Fibroblast of skin of right biceps (primary cell): ENCODE measurements around the gene WHRN.
A peak's percentile ranks its signal among the peaks of the same experiment; 100 is the strongest.

Experiments used
- DNase-seq: peaks from one replicate; pipeline ENCODE4 v3.0.0-alpha.2; 2013

WHRN gene

DNA sequence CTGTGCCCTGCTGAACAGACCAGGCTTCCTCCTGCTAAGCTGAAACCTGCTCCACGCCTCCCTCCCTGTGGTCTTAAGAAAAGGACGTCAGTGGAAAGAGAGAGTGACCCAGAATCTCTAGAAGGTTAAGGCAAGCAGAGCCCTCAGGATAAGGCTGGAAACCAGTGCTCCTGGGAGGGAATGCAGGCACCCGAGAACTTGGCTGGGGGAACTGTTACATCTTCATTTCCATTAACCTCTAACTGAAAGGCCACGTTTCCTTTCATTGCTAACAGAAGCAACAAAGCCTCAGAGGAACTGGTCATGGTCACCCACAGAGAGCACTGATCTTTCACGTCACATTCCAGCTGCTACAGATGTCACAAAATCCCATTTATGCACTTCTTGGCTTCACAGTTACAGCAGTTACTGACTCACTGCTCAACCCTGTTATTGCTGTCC lies 91.4 kb downstream of the WHRN start:
- DNase-seq, result peak; percentile 71

DNA sequence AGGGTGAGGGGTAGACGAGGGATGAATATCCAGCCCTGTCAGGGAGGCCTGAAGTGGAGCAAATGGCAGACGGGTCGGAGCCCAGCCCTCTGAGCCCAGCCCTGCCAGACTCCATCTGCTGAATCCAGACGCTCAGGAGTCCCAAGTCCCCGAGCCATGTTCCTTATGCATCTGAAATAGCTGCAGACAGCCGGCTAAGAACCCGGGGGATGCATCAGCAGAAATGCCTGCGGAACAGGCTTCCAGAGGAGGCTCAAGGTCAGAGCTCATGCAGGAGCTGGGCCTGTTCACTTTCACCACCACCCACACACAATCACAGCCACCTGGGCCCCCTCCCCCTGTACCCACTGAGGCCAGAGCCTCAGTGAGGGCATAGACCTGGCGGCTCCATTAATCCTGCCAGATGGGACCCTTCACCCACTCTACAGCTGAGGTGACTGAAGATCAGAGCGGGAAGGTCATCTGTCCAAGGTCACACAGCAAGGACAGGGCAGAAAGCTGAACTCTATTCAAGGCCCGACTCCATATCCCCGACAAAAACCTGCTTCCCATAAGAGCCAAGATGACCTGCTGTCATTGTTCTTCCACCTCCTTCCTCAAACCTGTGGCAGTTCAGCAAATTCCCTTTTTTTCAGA lies 93.1 kb downstream of the WHRN start:
- DNase-seq, result no peak

DNA sequence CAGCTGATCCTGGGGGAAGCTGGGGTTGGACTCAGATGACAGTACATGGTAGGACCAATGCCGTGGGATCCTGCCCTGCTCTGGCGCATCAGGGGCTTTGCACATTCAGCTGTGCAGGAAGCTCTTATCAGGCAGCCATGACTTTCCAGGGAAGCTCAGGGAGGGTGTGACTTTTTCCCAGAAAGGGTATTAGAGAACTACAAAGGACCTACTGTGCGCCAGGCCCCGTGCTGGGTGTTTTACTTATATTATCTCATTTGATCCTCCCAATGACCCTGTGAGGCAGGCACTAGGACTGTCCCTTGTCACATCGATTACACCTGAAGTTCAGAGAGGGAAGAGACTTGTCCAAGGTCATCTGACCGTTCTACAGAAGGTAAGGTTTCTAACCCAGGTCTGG lies 93.8 kb downstream of the WHRN start:
- no peak for DNase-seq

DNA sequence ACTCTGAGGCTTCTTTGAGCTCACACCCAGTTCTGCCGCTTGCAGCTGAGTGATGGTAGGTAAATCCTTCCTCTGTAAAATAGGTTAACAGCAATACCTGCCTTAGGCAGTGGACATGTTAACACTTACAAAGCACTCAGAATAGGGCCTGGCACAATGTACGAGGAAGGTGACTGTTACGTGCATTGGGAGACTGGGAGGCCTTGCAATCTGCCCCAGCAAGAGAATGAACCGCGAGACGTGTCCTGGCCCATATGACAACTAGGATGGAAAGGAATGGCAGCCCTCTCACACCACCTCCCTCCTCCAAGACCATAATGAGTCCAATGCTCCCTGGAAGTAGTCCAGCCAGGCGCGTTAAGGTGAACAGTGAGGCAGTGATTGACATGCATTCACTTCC lies 94.4 kb downstream of the WHRN start:
- DNase-seq, result no peak

DNA sequence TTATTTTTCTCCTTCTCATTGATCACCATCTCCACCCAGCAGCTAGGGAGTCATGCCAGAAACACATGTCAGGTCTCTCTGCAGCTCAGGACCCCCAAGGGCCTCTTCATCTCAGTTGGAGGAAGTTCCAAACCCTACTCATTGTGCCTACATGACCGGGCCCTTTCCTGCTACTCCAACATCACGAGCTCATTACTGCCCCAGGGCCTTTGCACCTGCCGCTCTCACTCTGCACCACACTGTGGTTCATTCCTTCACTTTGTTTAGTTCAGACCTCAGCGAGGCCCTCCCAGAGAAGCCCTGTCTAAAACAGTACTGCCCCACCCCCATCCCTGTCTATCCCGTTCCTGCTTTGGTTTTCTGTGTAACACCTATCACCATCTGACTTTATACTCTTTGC lies 95.4 kb downstream of the WHRN start:
- no peak for DNase-seq

DNA sequence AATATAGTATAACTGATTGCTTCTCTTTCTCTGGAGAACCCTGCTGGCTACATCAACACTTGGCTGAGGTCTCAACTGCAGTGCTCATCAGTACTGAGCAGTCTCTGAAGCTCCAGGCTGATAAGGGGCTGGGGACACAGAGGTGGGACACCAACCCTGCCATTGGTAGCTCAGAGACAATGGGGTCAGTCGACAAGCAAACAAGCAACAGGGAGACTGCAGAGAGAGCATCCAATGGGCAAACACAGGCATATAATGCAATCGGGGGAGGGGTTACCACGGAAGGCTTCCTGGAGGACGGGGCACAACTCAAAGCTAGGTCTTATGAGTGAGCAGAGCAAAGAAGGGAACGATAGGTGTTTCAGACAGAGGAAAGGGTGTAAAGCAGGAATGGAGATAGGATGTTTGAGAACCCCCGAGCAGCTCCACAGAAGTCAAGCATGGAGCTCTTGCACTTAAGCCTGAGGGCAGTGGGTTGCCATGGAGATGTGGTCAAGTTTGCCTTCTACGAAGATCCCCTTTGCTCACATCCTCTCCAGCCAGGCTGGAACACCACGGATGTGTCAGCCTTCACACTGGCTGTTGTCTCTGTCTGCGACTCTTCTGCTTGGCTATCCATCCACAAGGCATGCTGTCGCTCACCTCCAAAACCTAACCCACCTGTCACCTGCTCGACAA lies 96.0 kb downstream of the WHRN start:
- no peak for DNase-seq

DNA sequence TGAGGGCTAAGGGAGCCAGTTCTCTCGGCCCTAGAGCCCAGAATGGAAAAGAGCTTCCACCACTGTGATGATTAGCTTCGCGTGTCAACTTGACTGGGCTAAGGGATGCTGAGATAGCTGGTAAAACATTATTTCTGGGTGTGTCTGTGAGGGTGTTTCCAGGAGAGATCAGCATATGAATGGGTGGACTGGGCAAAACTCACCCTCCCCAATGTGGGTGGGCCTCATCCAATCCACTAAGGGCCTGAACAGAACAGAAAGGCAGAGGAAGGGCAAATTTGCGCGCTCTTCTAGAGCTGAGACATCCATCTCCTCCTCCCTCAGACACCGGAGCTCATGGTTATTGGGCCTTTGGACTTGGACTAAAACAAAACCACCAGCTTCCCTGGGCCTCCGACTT lies 96.6 kb downstream of the WHRN start:
- DNase-seq, result no peak

DNA sequence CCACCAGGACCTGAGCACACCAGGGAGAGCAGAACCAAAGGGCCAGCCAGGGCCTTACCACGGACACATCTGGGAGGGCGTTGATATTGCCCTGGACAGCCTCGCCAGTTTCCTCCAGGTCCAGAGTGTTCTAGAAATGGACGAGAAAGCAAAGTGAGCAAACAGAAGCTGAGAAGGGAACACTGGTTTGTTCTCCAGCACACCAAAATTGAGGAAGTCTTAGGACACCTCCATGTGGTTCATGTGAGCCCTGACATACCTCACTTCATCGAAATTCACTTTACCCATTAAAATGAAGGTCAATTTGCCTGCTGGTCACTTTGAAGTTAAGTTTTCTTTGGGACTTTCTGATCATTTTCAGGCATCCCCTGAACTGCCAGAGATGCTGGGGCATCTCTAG lies 97.4 kb downstream of the WHRN start:
- no peak for DNase-seq

DNA sequence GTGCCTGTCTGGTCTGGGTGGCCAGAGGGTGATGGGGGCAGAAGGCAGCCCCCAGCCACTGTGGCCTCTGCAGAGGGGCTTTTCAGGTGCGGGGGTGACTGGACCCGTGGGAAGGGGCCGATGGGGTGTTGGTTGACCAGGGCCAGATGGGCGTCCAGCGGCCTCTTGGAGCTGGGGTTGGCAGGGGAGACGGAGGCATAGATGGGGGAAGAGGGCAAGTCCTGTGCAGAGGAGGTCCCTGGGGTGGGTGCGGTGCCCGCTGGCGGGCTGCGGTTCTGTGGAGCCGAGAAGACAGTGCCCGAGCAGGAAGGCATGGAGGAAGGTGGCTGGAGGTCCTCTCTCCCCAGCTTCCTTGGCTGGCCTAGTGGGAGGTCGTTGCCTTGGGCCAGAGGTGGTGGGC lies 98.8 kb downstream of the WHRN start:
- no peak for DNase-seq

DNA sequence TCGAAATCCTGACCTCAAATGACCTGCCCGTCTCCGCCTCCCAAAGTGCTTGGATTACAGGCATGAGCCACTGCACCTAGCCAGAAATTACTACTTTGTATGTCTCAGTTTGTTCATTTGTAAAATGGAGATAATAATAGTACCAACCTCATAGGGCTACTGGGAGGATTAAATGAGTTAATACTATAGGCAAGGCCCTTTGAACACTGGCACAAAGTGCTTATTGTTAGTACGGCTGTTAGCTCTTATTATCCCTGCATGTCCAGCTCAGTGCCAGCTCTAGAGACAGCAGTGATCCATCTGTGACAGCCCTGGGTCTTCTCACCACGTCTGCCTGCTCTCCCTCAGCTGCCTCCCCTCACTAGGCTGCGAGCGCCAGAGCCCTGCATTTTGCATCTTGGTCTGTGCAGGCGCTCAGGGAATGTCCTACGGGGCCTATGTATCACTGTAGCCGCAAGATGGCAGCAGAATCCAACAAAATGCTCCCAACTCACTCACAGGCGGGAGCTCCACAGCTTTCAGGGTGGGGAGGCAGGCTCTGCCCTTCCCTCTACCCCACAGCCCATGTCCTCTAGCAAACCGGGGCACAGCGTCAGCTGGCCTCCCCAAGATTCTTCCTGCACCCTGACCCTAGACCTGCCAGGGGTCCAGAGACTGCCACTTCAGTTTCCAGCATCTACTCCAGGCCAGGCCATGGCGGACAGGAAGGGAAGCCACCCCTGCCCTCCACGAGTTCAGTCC lies 99.8 kb downstream of the WHRN start:
- peak; percentile 78 for DNase-seq

DNA sequence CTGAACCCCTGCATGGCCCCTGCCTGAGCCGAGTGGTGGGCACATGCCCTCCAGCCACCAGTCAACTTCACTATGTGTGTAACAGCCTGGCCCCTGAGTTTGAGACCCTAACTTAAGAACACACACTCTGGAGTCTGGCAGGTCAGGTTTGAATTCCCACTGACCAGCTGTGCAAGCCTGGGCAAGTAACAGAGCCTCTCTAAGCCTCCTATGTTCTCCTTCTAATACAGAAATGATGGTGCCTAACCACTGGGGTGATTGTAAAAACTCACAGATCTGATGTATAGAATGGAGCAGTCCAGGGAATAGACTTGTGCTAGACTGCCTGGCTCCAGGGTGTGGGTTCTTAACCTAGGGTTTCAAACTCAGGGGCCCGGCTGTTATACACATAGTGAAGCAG lies 100.7 kb downstream of the WHRN start:
- DNase-seq, result no peak

DNA sequence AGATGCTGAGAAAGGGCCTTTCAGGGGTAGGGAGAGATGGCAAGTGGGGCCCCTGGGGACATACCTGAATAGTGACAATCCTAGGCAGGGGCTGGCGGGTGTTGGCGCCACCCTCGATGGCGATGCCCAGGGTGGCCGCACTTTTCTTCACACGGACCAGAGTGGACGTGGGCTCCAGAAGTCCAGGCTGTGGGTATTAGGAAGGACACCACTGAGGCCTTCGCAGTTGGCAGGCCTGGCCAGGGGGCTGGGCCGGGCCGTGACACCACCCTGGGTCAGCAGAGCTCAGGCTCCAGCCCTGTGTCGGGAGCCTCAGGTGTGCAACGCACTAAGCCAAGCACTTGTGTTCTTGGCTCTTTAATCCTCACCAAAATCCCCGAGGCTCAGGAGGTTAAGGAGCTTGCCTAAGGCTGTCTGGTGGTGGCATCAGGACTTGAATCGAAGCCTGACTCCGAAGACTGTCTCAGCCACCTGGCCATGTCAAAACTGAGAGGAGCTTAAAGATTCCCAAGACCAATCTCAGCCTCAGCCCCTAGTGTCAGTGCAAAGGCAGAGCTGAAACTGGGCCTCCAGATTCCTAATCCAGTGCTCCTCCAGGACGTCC lies 102.0 kb downstream of the WHRN start:
- DNase-seq, result no peak

DNA sequence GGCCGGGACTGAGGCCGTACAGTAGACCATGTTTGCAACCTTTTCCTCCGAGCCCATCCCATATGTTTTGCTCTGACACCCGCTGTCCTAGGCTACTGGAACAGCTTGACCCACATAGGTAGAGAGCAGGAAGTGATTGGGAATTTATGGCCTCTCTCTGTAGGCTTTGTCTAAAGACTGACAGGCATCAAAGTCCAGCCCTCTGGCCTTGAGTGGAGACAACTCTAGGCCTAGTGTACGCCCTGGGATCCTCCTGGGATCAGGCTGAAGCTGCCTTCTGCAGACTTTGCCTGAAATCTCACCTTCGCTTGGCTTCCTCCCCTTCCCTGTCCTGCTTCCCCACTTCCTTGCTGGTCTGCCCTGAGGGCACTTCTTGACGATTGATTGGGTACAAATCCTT lies 103.9 kb downstream of the WHRN start:
- DNase-seq, result no peak

DNA sequence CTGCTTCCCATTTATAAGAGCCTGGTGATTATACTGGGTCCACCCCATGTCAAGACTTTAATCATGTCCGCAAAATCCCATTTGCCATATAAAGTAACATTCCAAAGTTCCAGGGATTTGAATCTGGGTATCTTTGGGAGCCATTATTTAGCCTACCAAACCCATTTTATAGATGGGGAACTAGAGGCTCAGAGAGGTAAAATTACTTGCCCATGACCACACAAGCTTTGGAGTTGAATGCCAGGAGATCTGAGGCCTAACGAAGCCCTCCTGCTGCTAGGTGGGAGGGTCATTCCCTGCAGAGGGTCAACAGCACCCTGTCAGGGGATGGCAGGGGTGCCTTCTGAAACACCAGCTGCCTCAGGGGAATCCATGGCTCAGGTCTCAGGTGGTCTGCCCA lies 104.5 kb downstream of the WHRN start:
- no peak for DNase-seq

DNA sequence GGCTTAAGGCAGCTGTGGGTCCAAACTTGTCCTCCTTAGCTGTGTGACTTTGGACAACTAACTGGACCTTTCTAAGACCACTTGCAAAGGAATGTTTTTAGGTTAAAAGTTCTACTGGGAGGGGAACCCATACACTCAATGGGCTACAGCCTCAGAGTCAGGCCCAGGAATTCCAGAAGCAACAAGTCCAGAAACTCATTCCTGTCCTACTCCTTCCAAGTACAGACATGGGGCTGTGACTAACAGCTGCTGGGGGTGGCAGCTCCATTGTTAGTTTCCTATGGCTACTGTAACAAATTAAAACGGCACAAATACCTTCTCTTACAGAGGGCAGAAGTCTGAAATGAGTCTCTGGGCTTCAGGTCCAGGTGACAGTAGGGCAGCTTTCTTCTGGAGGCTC lies 105.1 kb downstream of the WHRN start:
- no peak for DNase-seq

DNA sequence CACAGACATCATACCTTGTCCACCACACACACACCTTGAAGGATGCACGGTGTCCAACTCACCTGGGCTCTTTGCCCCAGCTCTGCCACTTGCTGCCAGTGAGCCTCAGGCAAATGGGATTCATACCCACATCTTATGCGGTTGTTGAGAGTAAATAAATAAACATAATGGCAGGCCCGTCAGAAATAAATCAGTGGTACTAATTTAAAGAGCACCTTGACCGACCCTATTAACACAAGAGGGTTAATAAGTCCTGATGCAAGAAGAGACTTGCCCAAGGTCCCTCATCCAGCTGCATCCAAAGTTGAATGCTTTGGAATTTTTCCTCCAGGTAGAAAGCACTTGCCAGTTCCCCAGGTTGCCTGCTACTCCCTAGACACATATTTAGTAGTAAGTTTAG lies 105.9 kb downstream of the WHRN start:
- no peak for DNase-seq

DNA sequence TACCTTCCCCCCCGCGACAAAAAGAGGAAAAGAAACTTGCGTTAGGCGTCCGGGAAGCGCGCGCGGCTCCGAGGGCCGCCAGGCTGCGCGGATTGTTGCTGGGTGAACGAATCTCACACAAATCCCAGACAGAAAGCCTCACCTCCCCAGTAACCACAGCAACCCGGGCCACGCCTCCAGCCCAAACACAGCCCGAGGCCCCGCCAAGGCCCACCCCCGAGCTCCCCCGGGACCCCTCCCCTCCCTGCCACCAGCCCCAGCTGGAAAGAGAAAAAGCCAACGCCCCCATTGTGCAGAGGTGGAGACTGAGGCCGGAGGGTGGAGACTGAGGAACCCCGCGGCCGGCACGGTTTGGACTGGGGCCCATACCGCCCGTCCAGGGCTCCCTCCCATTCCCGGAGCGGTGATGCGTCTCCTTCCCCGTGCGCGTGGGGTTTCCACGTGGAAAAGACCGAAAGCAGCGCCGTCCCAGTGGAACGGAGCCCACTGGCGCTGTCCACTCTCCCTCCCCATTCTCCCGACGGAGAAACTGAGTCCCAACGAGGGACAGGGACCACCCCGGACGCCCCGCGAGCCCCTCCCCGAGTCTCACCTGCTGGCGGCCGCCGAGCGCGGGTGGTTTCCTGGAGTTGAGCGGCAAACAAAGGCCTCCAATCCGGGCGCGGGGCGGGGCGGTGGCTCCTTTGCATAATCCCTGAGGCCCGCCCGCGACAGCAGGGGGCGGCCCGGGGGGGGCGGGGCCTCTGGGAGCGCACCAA lies 107.2 kb downstream of the WHRN start:
- DNase-seq, result peak; percentile 96

DNA sequence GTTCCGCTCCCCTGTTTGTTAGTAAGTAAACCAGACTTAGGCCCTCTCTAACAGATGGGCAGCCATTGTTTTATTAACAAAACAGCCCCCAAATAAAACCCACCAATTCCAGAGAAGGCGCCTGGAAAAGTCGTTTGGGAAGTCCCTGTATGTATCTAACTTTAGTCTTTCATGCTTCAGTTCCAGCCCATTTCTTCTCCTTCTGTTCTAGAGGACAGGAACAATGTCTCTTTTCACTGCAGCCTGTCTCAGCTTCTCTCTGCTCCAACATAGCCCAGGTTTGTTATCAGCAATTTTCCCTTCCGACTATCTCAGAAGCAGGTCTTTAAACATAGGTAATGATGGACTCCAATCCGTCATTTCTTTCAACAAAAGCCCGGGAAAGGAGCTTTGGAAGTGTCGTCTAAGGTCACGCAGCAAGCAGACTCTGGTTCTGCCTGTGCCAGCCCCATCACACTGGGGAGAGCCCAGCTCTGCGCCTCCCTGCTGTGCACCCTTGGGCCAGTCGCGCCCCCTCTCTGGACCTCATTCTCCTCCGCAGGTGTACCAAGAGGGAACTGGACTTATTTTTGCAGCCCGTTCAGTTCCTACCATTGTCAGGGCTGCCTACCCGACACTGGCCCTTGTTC lies 107.9 kb downstream of the WHRN start:
- no peak for DNase-seq

DNA sequence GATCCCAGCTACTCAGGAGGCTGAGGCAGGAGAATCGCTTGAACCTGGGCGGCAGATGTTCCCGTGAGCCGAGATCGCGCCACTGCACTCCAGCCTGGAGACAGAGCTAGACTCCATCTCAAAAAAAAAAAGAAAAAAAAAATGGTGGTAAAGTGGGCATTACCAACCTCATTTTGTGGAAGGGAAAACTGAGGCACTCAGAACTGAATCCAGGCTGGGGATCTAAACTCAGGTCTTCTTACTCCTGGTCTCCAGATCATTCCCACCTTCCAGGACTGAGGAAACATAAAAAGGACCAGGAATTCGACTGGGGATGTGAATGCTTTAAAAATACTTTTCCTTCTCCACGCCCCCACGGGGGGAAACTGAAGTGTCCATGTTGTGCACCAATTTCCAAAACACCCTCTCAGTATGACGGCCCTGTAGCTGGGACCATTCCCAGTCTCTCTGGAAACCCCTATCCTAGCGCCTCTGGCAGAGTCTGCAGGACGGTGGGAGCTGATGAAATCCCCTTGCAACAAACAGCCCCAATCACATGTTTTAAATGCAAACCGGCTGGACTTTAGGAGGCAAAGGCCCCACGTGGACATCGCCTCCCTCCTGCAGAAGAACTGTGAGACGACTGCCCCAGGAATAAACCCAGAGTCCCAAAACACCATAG lies 108.6 kb downstream of the WHRN start:
- DNase-seq, result peak; percentile 94

DNA sequence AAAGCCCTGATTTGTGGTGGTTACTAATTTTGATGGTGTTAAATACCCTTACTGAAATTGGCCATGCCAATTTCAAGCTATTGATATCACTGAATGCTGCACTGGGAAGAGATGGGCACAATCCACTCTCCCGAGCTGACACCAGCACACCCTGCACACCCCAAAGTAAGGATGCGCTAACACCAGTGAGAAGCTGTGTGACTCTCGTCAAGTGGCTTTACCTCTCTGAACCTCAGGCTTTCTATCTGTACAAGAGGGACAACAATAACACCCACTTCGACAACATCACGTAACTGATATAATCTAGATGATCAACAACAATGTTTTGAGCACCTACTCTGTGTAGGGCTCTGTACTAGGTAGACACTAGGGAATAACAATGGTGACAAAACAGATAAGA lies 109.5 kb downstream of the WHRN start:
- no peak for DNase-seq

DNA sequence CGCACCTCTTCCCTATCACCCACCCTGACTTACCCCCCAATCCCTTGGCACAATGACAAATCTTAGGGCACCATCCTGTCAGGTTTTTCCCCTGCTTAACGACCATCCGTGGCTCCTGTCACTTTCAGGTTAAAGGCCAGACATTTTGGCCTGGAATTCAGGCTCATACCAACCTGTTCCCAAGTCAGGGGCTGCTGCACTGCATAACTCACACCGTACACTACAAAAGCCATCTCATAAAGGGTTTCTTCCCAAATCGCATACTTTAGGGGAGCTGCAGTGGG lies 110.0 kb downstream of the WHRN start:
- DNase-seq, result no peak
